RWPE1 (cell line): ENCODE data around the gene MRPL34.

Source experiments
- CTCF ChIA-PET: fragments of 350-600 bp; sonication (Branson Sonifier 250); formaldehyde crosslinking; extraction: SDS; loops from one replicate; lab custom pipeline; 2021; lab: Yijun Ruan, JAX
- POLR2A ChIA-PET: fragments of 400-600 bp; formaldehyde crosslinking; extraction: SDS; loops from one replicate; lab custom pipeline; 2020; ENCODE audit warnings: antibody characterized with exemption; ENCODE audit not compliant: low non-redundant PET; lab: Yijun Ruan, JAX
- DNase-seq: peaks from one replicate; pipeline ENCODE4 v3.0.0; 2012; ENCODE audit warnings: low spot score
- H3K27ac ChIP-seq: fragments of 450-650 bp; 2 replicates; pipeline ENCODE4 v1.5.1; 2017
- CTCF ChIP-seq: fragments of 450-650 bp; conservative IDR thresholded peaks from 2 replicates; pipeline ENCODE4 v1.5.1; 2017; ENCODE audit warnings: low read depth, mild to moderate bottlenecking

Gene MRPL34

GRCh38 chr19:17314007-17314593 is 8.4 kb downstream of the MRPL34 start:
- ChIA-PET CTCF (no interaction called here), POLR2A (no interaction called here)
- H3K27ac ChIP-seq, result peak overlapping the region; percentile 98
- TF ChIP-seq CTCF, result no peak
- no peak for DNase-seq

- no peak for TF ChIP-seq CTCF
- DNase-seq, result no peak
- H3K27ac ChIP-seq, result peak overlapping the region; percentile 97
- ChIA-PET POLR2A (no interaction called here), CTCF (interaction anchor here (0.6 kb wide), 1 partner anchor 11 kb away, joined by 4 read pairs; no protein-coding TSS in a partner anchor)
These were observed 13.3 kb downstream of the MRPL34 start for GRCh38 chr19:17318966-17319365.

- H3K27ac ChIP-seq, result peak overlapping the region; percentile 97
- POLR2A ChIA-PET, result no interaction called here
- CTCF ChIA-PET, result interaction anchor here (0.6 kb wide), 1 partner anchor 10 kb away, joined by 4 read pairs; no protein-coding TSS in a partner anchor
- no peak for TF ChIP-seq CTCF
- DNase-seq, result no peak
These were observed 14.0 kb downstream of the MRPL34 start for GRCh38 chr19:17319473-17320238.

GRCh38 chr19:17320435-17320834 is 14.8 kb downstream of the MRPL34 start:
- CTCF ChIA-PET, result interaction anchor here (0.5 kb wide), 1 partner anchor 1232 kb away, joined by 3 read pairs; no protein-coding TSS in a partner anchor
- TF ChIP-seq CTCF, result no peak
- DNase-seq, result no peak
- POLR2A ChIA-PET, result no interaction called here
- H3K27ac ChIP-seq, result peak overlapping the region; percentile 97

GRCh38 chr19:17321655-17322489 is 16.2 kb downstream of the MRPL34 start:
- TF ChIP-seq CTCF, result no peak
- H3K27ac ChIP-seq, result peak overlapping the region; percentile 97
- no peak for DNase-seq
- CTCF ChIA-PET, result interaction anchor here (0.5 kb wide), 1 partner anchor 59 kb away, joined by 3 read pairs; no protein-coding TSS in a partner anchor
- POLR2A ChIA-PET, result no interaction called here

- TF ChIP-seq CTCF, result no peak
- CTCF ChIA-PET, result no interaction called here
These were observed 17.2 kb downstream of the MRPL34 start for GRCh38 chr19:17322854-17323253.

More at GRCh38 chr19:17322854-17323253, 17.2 kb downstream of the MRPL34 start:
- no peak for DNase-seq
- POLR2A ChIA-PET, result no interaction called here
- H3K27ac ChIP-seq, result peak overlapping the region; percentile 97
